Measurements from ENCODE around the gene ARHGAP11A. TPM values are rescaled to one million over a fixed set of nuclear protein-coding genes. Genes with fewer than 3 reads are reported as not detected.

Gene ARHGAP11A
- total and polyA plus RNA-seq, 2 of the 8 experiments (the other 6 are each of a cell fraction or from before 2014, with no cell fraction given) = 8.1 to 112 TPM

DNA sequence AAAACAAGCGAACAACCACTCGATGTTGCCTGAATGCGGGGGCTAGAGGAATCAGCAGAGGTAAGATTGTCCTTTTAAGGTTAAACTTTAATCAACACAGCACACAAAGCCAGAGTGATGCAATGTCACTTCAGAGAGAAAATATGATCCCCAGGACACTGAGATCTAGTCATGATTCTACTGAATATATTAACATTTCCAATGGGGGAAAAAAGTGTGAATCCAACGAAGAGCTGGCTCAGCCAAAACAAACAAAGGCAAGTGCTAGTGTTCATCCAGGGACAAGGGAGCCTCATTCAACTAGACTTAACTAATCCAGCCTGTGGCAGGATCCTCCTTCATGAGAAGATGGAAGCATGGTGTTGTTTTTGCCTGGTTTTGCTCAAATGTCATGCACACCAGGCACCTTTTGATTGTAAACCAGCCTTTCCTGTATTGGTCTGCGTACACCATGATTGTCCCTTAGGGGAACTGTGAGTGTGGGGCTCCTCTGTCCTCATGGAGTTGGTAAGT lies 62.0 kb downstream of the ARHGAP11A start (continued):
- TF ChIP-seq, protein P1, sequence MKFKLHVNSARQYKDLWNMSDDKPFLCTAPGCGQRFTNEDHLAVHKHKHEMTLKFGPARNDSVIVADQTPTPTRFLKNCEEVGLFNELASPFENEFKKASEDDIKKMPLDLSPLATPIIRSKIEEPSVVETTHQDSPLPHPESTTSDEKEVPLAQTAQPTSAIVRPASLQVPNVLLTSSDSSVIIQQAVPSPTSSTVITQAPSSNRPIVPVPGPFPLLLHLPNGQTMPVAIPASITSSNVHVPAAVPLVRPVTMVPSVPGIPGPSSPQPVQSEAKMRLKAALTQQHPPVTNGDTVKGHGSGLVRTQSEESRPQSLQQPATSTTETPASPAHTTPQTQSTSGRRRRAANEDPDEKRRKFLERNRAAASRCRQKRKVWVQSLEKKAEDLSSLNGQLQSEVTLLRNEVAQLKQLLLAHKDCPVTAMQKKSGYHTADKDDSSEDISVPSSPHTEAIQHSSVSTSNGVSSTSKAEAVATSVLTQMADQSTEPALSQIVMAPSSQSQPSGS (IDR thresholded peaks at IDR 0.05; ENCODE audit: low read length) = no peak
- TF ChIP-seq, protein P2, sequence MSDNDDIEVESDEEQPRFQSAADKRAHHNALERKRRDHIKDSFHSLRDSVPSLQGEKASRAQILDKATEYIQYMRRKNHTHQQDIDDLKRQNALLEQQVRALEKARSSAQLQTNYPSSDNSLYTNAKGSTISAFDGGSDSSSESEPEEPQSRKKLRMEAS (IDR thresholded peaks at IDR 0.05) = no peak
- TF ChIP-seq CEBPB (IDR thresholded peaks at IDR 0.05; ENCODE audit: low read depth, low read length) (no peak), TEAD4 (IDR thresholded peaks at IDR 0.05; ENCODE audit: low read depth, low read length) (no peak)
